ENCODE data around the gene SAFB2. TPM values are rescaled to one million over a fixed set of nuclear protein-coding genes. Genes with fewer than 3 reads are reported as not detected.

The SAFB2 gene
- polyA plus RNA-seq, 1 donor from 2014 or later, result 40.1 TPM

DNA sequence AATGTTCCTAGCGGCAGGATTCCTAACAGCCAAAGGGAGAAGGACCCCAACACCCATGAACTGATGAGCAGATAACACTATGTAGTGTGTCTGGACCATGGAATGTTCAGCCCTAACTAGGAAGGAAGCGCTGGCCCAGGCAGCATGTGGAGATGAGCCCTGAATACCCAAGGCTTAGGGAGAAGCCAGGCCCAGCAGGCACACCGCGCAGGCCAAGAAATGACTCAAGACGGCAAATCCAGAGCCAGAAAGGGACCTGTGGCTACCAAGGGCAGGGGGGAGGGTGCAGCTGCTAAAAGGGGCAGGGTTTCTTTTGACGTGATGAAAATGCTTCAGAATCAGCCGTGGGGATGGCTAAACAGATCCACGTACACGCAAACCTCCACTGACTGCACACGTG, 34.1 kb downstream of the SAFB2 start:
- Histone ChIP-seq H3K79me2 (replicated peaks; ENCODE audit: insufficient read depth, low read length) (no peaks in the 10 kb centered on the region), H3K4me3 (ENCODE audit: low read length) (no peak overlapping the region), H3K27ac (ENCODE audit: low read length) (no peak overlapping the region), H4K20me1 (ENCODE audit: insufficient read depth) (no peaks in the 10 kb centered on the region), H3K27me3 (ENCODE audit: insufficient read depth, low read depth, low read length) (no peaks in the 10 kb centered on the region), H2AFZ (ENCODE audit: low read depth, low read length) (no peak overlapping the region), H3K36me3 (ENCODE audit: insufficient read depth, low read length) (no peaks in the 10 kb centered on the region), H3K9me2 (ENCODE audit: insufficient read depth, low read length) (no peaks in the 10 kb centered on the region), H3K4me2 (ENCODE audit: low read length) (no peak overlapping the region), H3K9me3 (ENCODE audit: low read length) (no peaks in the 10 kb centered on the region), H3K9ac (ENCODE audit: low read length) (no peak overlapping the region), H3F3A (ENCODE audit: insufficient read depth, low read length, poor library complexity, severe bottlenecking) (no peaks in the 10 kb centered on the region)
- TF ChIP-seq RAD21 (conservative IDR thresholded peaks at IDR 0.05) (no peak), EZH2 (IDR thresholded peaks at IDR 0.05; ENCODE audit: borderline replicate concordance, insufficient read depth, low read length, poor library complexity, severe bottlenecking) (no peak), POLR2AphosphoS5 (IDR thresholded peaks at IDR 0.05) (no peak), TAF1 (IDR thresholded peaks at IDR 0.05; ENCODE audit: low read depth) (no peak), SMC3 (conservative IDR thresholded peaks at IDR 0.05; ENCODE audit: poor library complexity) (no peak), EP300 (conservative IDR thresholded peaks at IDR 0.05; ENCODE audit: poor library complexity, severe bottlenecking) (no peak), MXI1 (conservative IDR thresholded peaks at IDR 0.05; ENCODE audit: poor library complexity, severe bottlenecking) (no peak)
- TF ChIP-seq, protein P1, sequence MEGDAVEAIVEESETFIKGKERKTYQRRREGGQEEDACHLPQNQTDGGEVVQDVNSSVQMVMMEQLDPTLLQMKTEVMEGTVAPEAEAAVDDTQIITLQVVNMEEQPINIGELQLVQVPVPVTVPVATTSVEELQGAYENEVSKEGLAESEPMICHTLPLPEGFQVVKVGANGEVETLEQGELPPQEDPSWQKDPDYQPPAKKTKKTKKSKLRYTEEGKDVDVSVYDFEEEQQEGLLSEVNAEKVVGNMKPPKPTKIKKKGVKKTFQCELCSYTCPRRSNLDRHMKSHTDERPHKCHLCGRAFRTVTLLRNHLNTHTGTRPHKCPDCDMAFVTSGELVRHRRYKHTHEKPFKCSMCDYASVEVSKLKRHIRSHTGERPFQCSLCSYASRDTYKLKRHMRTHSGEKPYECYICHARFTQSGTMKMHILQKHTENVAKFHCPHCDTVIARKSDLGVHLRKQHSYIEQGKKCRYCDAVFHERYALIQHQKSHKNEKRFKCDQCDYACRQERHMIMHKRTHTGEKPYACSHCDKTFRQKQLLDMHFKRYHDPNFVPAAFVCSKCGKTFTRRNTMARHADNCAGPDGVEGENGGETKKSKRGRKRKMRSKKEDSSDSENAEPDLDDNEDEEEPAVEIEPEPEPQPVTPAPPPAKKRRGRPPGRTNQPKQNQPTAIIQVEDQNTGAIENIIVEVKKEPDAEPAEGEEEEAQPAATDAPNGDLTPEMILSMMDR (IDR thresholded peaks at IDR 0.05; ENCODE audit: poor library complexity, severe bottlenecking), result no peak
- TF ChIP-seq, protein P2, sequence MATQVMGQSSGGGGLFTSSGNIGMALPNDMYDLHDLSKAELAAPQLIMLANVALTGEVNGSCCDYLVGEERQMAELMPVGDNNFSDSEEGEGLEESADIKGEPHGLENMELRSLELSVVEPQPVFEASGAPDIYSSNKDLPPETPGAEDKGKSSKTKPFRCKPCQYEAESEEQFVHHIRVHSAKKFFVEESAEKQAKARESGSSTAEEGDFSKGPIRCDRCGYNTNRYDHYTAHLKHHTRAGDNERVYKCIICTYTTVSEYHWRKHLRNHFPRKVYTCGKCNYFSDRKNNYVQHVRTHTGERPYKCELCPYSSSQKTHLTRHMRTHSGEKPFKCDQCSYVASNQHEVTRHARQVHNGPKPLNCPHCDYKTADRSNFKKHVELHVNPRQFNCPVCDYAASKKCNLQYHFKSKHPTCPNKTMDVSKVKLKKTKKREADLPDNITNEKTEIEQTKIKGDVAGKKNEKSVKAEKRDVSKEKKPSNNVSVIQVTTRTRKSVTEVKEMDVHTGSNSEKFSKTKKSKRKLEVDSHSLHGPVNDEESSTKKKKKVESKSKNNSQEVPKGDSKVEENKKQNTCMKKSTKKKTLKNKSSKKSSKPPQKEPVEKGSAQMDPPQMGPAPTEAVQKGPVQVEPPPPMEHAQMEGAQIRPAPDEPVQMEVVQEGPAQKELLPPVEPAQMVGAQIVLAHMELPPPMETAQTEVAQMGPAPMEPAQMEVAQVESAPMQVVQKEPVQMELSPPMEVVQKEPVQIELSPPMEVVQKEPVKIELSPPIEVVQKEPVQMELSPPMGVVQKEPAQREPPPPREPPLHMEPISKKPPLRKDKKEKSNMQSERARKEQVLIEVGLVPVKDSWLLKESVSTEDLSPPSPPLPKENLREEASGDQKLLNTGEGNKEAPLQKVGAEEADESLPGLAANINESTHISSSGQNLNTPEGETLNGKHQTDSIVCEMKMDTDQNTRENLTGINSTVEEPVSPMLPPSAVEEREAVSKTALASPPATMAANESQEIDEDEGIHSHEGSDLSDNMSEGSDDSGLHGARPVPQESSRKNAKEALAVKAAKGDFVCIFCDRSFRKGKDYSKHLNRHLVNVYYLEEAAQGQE (IDR thresholded peaks at IDR 0.05; ENCODE audit: borderline replicate concordance), result no peak

DNA sequence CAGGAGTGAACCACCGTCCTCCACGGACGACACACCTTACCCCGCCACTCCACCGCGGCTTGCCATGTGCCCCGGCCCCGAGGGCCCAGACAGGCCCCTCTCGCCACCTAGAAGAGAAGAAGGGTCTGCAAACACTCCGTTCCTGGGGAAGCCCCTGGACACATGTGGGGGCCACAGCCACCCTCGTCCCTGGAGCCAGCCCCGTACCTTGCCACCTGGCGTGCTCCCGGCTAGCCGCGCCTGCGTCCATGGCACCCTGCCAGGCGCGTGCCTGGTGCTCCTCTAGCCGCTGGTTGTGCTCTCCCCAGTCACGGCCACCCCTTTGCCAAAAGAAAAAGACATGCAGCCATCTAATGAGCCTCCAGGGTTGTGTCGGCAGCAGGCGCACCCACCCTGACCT, 34.9 kb downstream of the SAFB2 start:
- Histone ChIP-seq H3K4me2 (ENCODE audit: low read length) (no peak overlapping the region), H4K20me1 (ENCODE audit: insufficient read depth) (no peaks in the 10 kb centered on the region), H3K4me3 (ENCODE audit: low read length) (no peak overlapping the region), H3K9me2 (ENCODE audit: insufficient read depth, low read length) (no peaks in the 10 kb centered on the region), H2AFZ (ENCODE audit: low read depth, low read length) (no peak overlapping the region), H3K27me3 (ENCODE audit: insufficient read depth, low read depth, low read length) (no peaks in the 10 kb centered on the region), H3F3A (ENCODE audit: insufficient read depth, low read length, poor library complexity, severe bottlenecking) (no peaks in the 10 kb centered on the region), H3K27ac (ENCODE audit: low read length) (no peak overlapping the region), H3K9me3 (ENCODE audit: low read length) (no peaks in the 10 kb centered on the region), H3K36me3 (ENCODE audit: insufficient read depth, low read length) (no peaks in the 10 kb centered on the region), H3K9ac (ENCODE audit: low read length) (no peak overlapping the region), H3K79me2 (replicated peaks; ENCODE audit: insufficient read depth, low read length) (no peaks in the 10 kb centered on the region)
- TF ChIP-seq, protein P1 (IDR thresholded peaks at IDR 0.05; ENCODE audit: poor library complexity, severe bottlenecking), result no peak
- TF ChIP-seq EP300 (conservative IDR thresholded peaks at IDR 0.05; ENCODE audit: poor library complexity, severe bottlenecking), result no peak
- TF ChIP-seq, protein P2 (IDR thresholded peaks at IDR 0.05; ENCODE audit: borderline replicate concordance), result no peak
- TF ChIP-seq TAF1 (IDR thresholded peaks at IDR 0.05; ENCODE audit: low read depth), result no peak
- TF ChIP-seq SMC3 (conservative IDR thresholded peaks at IDR 0.05; ENCODE audit: poor library complexity), result no peak
- no peak for TF ChIP-seq RAD21 (conservative IDR thresholded peaks at IDR 0.05)
- no peak for TF ChIP-seq EZH2 (IDR thresholded peaks at IDR 0.05; ENCODE audit: borderline replicate concordance, insufficient read depth, low read length, poor library complexity, severe bottlenecking)
- no peak for TF ChIP-seq POLR2AphosphoS5 (IDR thresholded peaks at IDR 0.05)
- no peak for TF ChIP-seq MXI1 (conservative IDR thresholded peaks at IDR 0.05; ENCODE audit: poor library complexity, severe bottlenecking)
